H9 (cell line): ENCODE data around the gene SERPINC1. TPM values are rescaled to one million over a fixed set of nuclear protein-coding genes. Genes with fewer than 3 reads are reported as not detected.

Source experiments
- DNase-seq: peaks from one replicate; pipeline ENCODE4 v3.0.0-alpha.2; 2017
- H2AFZ ChIP-seq: one replicate; pipeline ENCODE4 v1.6.1; 2013; ENCODE audit warnings: mild to moderate bottlenecking, low read length, control low read depth, moderate library complexity
- H2AK5ac ChIP-seq: 2 replicates; pipeline ENCODE4 v1.6.1; 2013; ENCODE audit warnings: low read length, control low read depth, mixed read lengths; ENCODE audit not compliant: insufficient read length
- H2BK120ac ChIP-seq: one replicate; pipeline ENCODE4 v1.6.1; 2013; ENCODE audit warnings: low read depth, mild to moderate bottlenecking, low read length, control low read depth, inconsistent platforms; ENCODE audit not compliant: poor library complexity, severe bottlenecking
- H2BK12ac ChIP-seq: 2 replicates; pipeline ENCODE4 v1.6.1; 2013; ENCODE audit warnings: low read length, control low read depth, mixed read lengths, low read depth; ENCODE audit not compliant: insufficient read length
- H2BK15ac ChIP-seq: 2 replicates; pipeline ENCODE4 v1.6.1; 2013; ENCODE audit warnings: low read depth, low read length, control low read depth
- H2BK20ac ChIP-seq: one replicate; pipeline ENCODE4 v1.6.1; 2013; ENCODE audit warnings: low read depth, mild to moderate bottlenecking, low read length, control low read depth, inconsistent platforms; ENCODE audit not compliant: poor library complexity, severe bottlenecking
- H2BK5ac ChIP-seq: 2 replicates; pipeline ENCODE4 v1.6.1; 2013; ENCODE audit warnings: low read length, control low read depth, mixed read lengths; ENCODE audit not compliant: insufficient read length
- H3K14ac ChIP-seq: 2 replicates; pipeline ENCODE4 v1.6.1; 2013; ENCODE audit warnings: low read length, control low read depth; ENCODE audit not compliant: insufficient read depth
- H3K18ac ChIP-seq: 2 replicates; pipeline ENCODE4 v1.6.1; 2013; ENCODE audit warnings: low read depth, mild to moderate bottlenecking, mixed read lengths, low read length, control low read depth; ENCODE audit not compliant: insufficient read length
- H3K23ac ChIP-seq: 2 replicates; pipeline ENCODE4 v1.6.1; 2013; ENCODE audit warnings: low read length, control low read depth, mixed read lengths, low read depth; ENCODE audit not compliant: insufficient read length
- H3K23me2 ChIP-seq: 2 replicates; pipeline ENCODE4 v1.6.1; 2013; ENCODE audit warnings: low read depth, mild to moderate bottlenecking, mixed read lengths, low read length, control low read depth; ENCODE audit not compliant: insufficient read length, poor library complexity, severe bottlenecking
- H3K27ac ChIP-seq: 2 replicates; pipeline ENCODE4 v1.5.1; 2013; ENCODE audit warnings: low read length, control low read depth, mixed read lengths, low read depth; ENCODE audit not compliant: insufficient read length
- H3K27me3 ChIP-seq: 2 replicates; pipeline ENCODE4 v1.6.1; 2013; ENCODE audit warnings: low read length, control low read depth, inconsistent platforms; ENCODE audit not compliant: insufficient read depth
- H3K4ac ChIP-seq: 2 replicates; pipeline ENCODE4 v1.6.1; 2013; ENCODE audit warnings: low read depth, mild to moderate bottlenecking, control low read depth, inconsistent platforms, low read length, moderate library complexity
- H3K4me1 ChIP-seq: 2 replicates; pipeline ENCODE4 v1.6.1; 2013; ENCODE audit warnings: low read length, control low read depth, inconsistent platforms; ENCODE audit not compliant: insufficient read depth
- H3K4me2 ChIP-seq: 2 replicates; pipeline ENCODE4 v1.6.1; 2013; ENCODE audit warnings: low read length, control low read depth, mixed read lengths; ENCODE audit not compliant: insufficient read length, insufficient read depth
- H3K56ac ChIP-seq: 2 replicates; pipeline ENCODE4 v1.6.1; 2013; ENCODE audit warnings: low read depth, mild to moderate bottlenecking, mixed read lengths, low read length, control low read depth; ENCODE audit not compliant: insufficient read length
- H3K79me1 ChIP-seq: 2 replicates; pipeline ENCODE4 v1.6.1; 2013; ENCODE audit warnings: low read depth, mild to moderate bottlenecking, moderate library complexity, low read length, control low read depth, inconsistent platforms; ENCODE audit not compliant: insufficient read depth, poor library complexity, severe bottlenecking
- H3K79me2 ChIP-seq: 2 replicates; pipeline ENCODE4 v1.6.1; 2013; ENCODE audit warnings: low read length, control low read depth, inconsistent platforms; ENCODE audit not compliant: insufficient read depth
- H3K9ac ChIP-seq: 2 replicates; pipeline ENCODE4 v1.6.1; 2013; ENCODE audit warnings: low read length, control low read depth, mixed read lengths; ENCODE audit not compliant: insufficient read length; ENCODE audit errors: extremely low read depth
- H3K9me3 ChIP-seq: one replicate; pipeline ENCODE4 v1.6.1; 2013; ENCODE audit warnings: low read depth, low read length, inconsistent platforms; ENCODE audit not compliant: control insufficient read depth
- H3T11ph ChIP-seq: one replicate; pipeline ENCODE4 v1.6.1; 2013; ENCODE audit warnings: mild to moderate bottlenecking, low read length, control low read depth, inconsistent platforms
- H4K20me1 ChIP-seq: one replicate; pipeline ENCODE4 v1.6.1; 2013; ENCODE audit not compliant: control insufficient read depth, insufficient read length, insufficient read depth
- H4K5ac ChIP-seq: 2 replicates; pipeline ENCODE4 v1.6.1; 2013; ENCODE audit warnings: low read depth, mild to moderate bottlenecking, mixed read lengths, low read length, control low read depth; ENCODE audit not compliant: insufficient read length
- H4K8ac ChIP-seq: replicated peaks from 2 replicates; pipeline ENCODE4 v1.6.1; 2013; ENCODE audit warnings: low read length, control low read depth, mixed read lengths, low read depth; ENCODE audit not compliant: insufficient read length
- H4K91ac ChIP-seq: 2 replicates; pipeline ENCODE4 v1.6.1; 2013; ENCODE audit warnings: low read depth, mild to moderate bottlenecking, moderate library complexity, mixed read lengths, low read length, control low read depth; ENCODE audit not compliant: insufficient read length
- H3K27ac Mint-ChIP-seq, 3 experiments: 2 replicates in 2 of 3; 3 replicates in 1 of 3; pipeline ENCODE4 v1.8.0; 2020 to 2021; ENCODE audit warnings: mixed read lengths in 3 of 3, mild to moderate bottlenecking in 1 of 3, moderate library complexity in 1 of 3
- H3K27me3 Mint-ChIP-seq: 2 replicates; pipeline ENCODE4 v1.8.0; 2021; ENCODE audit warnings: low read depth, mild to moderate bottlenecking, moderate library complexity, mixed read lengths
- H3K36me3 Mint-ChIP-seq, 3 experiments: 2 replicates in 2 of 3; 3 replicates in 1 of 3; pipeline ENCODE4 v1.8.0; 2020 to 2021; ENCODE audit warnings: low read depth in 3 of 3, mixed read lengths in 3 of 3; ENCODE audit not compliant: insufficient read depth in 1 of 3
- H3K4me1 Mint-ChIP-seq, 2 experiments: 2 replicates each; pipeline ENCODE4 v1.8.0; 2020; ENCODE audit warnings: mixed read lengths in 2 of 2
- H3K4me3 Mint-ChIP-seq, 2 experiments: 2 replicates in 1 of 2; 3 replicates in 1 of 2; pipeline ENCODE4 v1.8.0; 2020 to 2021; ENCODE audit warnings: mild to moderate bottlenecking in 2 of 2, mixed read lengths in 2 of 2, moderate library complexity in 1 of 2
- H3K9me3 Mint-ChIP-seq, 2 experiments: 2 replicates in 1 of 2; 3 replicates in 1 of 2; pipeline ENCODE4 v1.8.0; 2020; ENCODE audit warnings: mild to moderate bottlenecking in 2 of 2, mixed read lengths in 2 of 2, moderate library complexity in 1 of 2
- CTCF ChIP-seq: fragments of 200-600 bp; sonication (generic); conservative IDR thresholded peaks from 3 replicates; pipeline ENCODE4 v1.8.0; 2021; ENCODE audit warnings: antibody characterized with exemption, mild to moderate bottlenecking
- WGBS: extraction: QIAGEN DNeasy Blood & Tissue Kit; methylation state at CpG from one replicate; pipeline ENCODE4 v1.1.7; 2013; ENCODE audit warnings: missing lambda C conversion rate, low lambda C conversion rate, mixed read lengths; ENCODE audit not compliant: insufficient read length; ENCODE audit errors: extremely low coverage; 5-methylcytosine and 5-hydroxymethylcytosine counted together
- total RNA-seq: library from RNA; stranded (reverse); gene quantifications from 2 replicates; pipeline ENCODE4 v1.2.1, GENCODE V29; 2021

The SERPINC1 gene
- total RNA-seq, 1 experiment from 2014 or later: not detected

GRCh38 chr1:173856014-173856413 lies 61.1 kb downstream of the SERPINC1 start:
- no peak overlapping the region for H2BK120ac ChIP-seq
- no peak overlapping the region for H2AFZ ChIP-seq
- WGBS: no CpG with 5 or more reads among the region's 1 CpG
- H4K8ac ChIP-seq: no peak overlapping the region
- no peaks in the 10 kb centered on the region for H3K9me3 Mint-ChIP-seq
- H3K9me3 ChIP-seq: no peaks in the 10 kb centered on the region
- H4K20me1 ChIP-seq: no peaks in the 10 kb centered on the region
- H2BK20ac ChIP-seq: no peak overlapping the region
- no peak overlapping the region for H3K4me2 ChIP-seq
- H2AK5ac ChIP-seq: no peak overlapping the region
- H3K4me1 ChIP-seq: no peaks in the 10 kb centered on the region; the same call in 1 of the 2 replicates
- no peak overlapping the region for H2BK12ac ChIP-seq
- no peak for TF ChIP-seq CTCF
- no peak for DNase-seq
- peaks cover 27 to 68% (median 61%) of the 10 kb centered on the region in 3 experiments for H3K36me3 Mint-ChIP-seq
- no peak overlapping the region for H3K56ac ChIP-seq
- H3K9ac ChIP-seq: no peak overlapping the region
- H3K18ac ChIP-seq: no peak overlapping the region
- no peak overlapping the region for H3K23ac ChIP-seq
- no peak overlapping the region for H3K27ac ChIP-seq
- no peaks in the 10 kb centered on the region for H3K27me3 Mint-ChIP-seq
- H3K79me1 ChIP-seq: no peaks in the 10 kb centered on the region
- no peak overlapping the region for H2BK5ac ChIP-seq
- H3K4ac ChIP-seq: no peak overlapping the region
- no peak overlapping the region for H2BK15ac ChIP-seq
- no peaks in the 10 kb centered on the region for H3K23me2 ChIP-seq
- no peaks in the 10 kb centered on the region for H3K79me2 ChIP-seq
- H3K27ac Mint-ChIP-seq: peak overlapping the region in 1 of 3 experiments; percentile 30; a peak in 1 of 7 replicates
- H3T11ph ChIP-seq: no peak overlapping the region
- H4K91ac ChIP-seq: no peak overlapping the region
- no peak overlapping the region for H3K14ac ChIP-seq
- no peak overlapping the region for H4K5ac ChIP-seq
- H3K4me3 Mint-ChIP-seq: no peak overlapping the region
- no peaks in the 10 kb centered on the region for H3K27me3 ChIP-seq
- H3K4me1 Mint-ChIP-seq: peaks cover 9 to 10% of the 10 kb centered on the region in 2 experiments

Other genes starting within 250 kb of the SERPINC1 start
- 0.31 and 0.44 TPM in 2 replicates for gene ANKRD45, start 247.5 kb downstream of the SERPINC1 start, total RNA-seq
- gene KLHL20, start 202.3 kb downstream of the SERPINC1 start, total RNA-seq: 12.2 and 13.4 TPM in 2 replicates
- 35.0 and 35.5 TPM in 2 replicates for gene DARS2, start 92.7 kb downstream of the SERPINC1 start, total RNA-seq
- 14.4 and 16.9 TPM in 2 replicates for gene CENPL, start 92.4 kb downstream of the SERPINC1 start, total RNA-seq
- gene GAS5, start 49.3 kb downstream of the SERPINC1 start, total RNA-seq: 677 and 690 TPM in 2 replicates
- gene ZBTB37, start 48.9 kb downstream of the SERPINC1 start, total RNA-seq: 10.6 and 12.0 TPM in 2 replicates
- 33.3 and 36.1 TPM in 2 replicates for gene RC3H1, start 105.0 kb upstream of the SERPINC1 start, total RNA-seq
- gene RABGAP1L, start 242.2 kb upstream of the SERPINC1 start, total RNA-seq: 146 and 147 TPM in 2 replicates